NCI-H1105 (cell line): ENCODE data around the gene SRP9.
A peak's percentile ranks its signal among the peaks of the same experiment; 100 is the strongest.
"Not testable (repeated sequence)": the region's sequence is repeated elsewhere in the genome, so short reads cannot be mapped to it uniquely, and the experiment has no call there.

ENCODE experiments used
- DNase-seq: peaks from one replicate; lab custom pipeline; 2025; lab: John Stamatoyannopoulos, UW

Gene SRP9

DNA sequence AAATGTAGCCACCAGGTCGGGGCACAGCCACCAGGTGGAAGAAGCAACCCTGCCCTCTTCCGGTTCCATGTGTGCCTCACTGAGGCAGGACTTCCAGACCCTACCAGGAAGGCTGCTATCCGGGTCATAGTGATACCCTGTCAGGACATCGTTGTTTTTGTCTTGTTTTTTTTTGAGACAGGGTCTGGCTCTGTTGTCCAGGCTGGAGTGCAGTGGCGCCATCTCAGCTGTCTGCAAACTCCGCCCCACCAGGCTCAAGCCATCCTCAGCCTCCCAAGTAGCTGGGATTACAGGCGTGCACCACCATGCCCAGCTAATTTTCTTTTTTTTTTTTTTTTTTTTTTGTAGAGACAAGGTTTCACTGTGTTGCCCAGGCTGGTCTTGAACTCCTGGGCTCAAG lies 37.5 kb downstream of the SRP9 start:
- not testable (repeated sequence) for DNase-seq

GRCh38 chr1:225815526-225816178 lies 38.0 kb downstream of the SRP9 start:
- no peak for DNase-seq

GRCh38 chr1:225816643-225817538 lies 39.3 kb downstream of the SRP9 start:
- no peak for DNase-seq

DNA sequence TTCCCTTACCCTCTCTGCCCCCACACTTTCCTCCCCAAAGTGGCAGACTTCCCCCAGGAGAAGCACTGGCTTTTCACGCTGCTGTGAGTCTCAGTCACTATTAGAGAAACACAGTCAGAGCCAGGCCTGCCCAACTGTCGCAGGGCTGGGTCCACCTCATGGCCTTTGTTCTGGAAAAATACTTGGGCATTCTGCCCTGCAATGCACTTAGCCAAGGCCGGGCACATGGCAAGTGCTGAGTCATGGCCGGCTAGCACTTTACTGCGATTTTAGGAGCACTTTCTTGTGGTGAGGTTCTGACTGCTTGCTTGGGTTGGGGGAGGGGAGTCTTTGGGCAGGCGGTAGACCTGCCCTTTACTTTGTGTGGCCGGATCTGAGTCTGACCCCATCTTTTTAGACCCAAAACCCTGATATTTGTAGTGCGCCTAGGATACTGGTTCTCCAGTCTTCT lies 40.0 kb downstream of the SRP9 start:
- no peak for DNase-seq

DNA sequence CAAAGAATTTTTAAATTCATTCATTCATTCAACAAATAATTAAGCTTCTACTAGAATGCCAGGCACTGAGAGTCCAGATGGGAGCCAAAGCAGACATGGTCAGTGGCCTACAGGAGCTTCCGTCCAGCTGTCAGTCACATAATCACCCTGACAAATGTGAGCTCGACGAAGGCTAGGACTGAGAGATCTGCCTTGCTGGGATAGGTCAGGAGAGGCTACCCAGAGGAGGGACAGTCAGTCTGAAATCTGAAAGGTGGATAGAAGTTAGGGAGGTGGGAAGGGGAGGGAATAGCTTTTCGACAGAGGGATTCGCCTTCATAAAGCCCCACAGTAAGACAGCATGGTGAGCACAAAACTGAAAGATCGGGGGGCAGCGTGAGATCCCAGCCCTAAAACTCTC lies 40.6 kb downstream of the SRP9 start:
- DNase-seq, result no peak

DNA sequence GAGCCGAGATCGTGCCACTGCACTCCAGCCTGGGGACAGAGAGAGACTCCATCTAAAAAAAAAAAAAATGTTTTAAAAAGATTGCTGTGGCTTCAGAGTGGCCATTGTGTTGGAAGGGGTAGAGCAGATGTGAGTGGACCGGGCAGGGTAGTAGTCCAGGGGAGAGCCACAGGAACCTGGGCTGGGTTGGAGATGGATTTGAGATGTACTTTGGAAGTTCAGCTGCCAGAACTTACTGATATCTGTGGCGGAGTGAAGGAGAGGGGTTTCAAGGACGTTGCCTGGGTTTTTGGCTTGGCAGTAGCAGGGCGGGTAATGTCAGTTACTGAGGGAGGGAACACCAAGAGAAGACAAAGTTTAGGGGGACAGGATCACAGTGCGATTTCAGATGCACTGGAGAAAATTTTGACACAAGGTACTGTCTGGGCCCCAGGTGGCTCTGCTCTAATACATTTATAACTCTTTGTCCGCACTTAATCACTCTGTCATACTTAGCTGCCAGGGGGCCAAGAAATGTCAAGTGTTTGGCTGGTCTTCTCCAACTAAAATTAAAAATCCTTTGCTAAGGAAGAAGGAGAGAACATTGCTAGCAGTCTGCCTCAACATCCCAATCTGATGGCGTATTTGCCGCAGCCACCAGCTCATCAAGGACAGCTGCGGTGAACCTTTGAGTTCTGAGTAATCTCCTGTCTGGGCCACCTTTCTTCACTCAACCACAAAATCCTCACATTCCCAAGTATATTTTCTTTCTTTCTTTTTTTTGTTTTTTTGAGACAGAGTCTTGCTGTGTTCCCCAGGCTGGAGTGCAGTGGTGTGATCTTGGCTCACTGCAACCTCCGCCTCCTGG lies 41.9 kb downstream of the SRP9 start:
- DNase-seq, result no peak

- no peak for DNase-seq
These were observed 43.0 kb downstream of the SRP9 start for GRCh38 chr1:225820522-225821120.

GRCh38 chr1:225822655-225823403 lies 45.2 kb downstream of the SRP9 start:
- no peak for DNase-seq

GRCh38 chr1:225823811-225824261 lies 46.2 kb downstream of the SRP9 start:
- DNase-seq, result no peak

DNA sequence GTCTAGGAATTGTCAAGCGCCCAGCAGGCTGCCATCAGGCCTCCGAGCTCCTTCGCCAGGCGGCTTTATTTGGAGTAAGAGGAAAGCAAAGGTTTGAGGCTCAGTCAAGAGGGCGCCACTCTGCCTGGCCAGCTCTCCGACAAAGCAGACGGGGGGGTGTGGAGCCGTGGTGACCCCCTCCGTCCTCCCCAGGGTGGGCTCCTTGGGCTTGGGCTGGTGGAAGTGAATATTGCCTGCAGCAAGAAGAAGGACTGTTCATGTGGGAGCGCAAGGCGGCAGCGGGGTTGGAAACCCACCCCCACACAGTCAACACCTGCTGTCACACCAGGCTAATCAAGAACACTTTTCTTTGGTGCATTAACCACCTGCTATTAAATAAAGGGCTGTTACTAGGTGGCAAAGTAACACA lies 46.9 kb downstream of the SRP9 start:
- peak; percentile 76 for DNase-seq

DNA sequence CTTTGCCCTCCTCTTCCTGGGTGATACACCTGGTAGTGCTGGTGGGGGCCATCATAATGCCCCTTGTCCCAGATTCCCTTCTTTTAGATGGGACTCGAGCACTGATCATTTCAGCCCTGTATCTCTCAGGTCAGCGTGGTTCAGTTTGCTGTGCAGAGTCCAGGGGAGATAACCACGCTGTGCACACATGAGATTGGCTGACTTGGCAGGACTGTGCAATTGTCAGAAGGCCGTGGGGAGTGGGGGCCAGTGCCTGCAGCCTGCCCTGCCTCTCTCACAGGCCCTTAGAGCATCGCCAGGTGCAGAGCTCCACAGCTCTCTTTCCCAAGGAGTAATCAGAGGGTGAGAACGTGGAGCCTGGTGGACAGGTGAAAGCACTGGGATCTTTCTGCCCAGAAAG lies 47.5 kb downstream of the SRP9 start:
- peak; percentile 35 for DNase-seq

DNA sequence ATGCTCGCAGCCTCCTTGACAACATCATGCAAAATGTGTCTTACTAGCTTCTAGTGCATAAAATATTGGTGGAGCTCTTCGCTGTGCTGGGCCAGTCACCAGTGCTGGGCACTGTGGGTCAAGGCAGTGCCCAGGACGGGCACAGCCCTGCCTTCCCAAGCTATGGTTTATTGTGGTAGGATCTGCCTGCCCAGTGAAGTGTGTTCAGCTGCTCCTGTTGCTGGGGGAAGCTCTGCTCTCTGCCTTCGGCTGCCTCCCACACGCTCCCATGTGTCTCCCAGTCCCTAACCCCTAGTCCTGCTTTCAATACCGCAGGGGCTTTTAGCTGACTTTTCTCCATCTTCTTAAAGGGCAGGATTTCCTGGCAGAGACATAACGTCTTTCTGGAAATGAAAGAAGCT lies 48.0 kb downstream of the SRP9 start:
- DNase-seq, result no peak

GRCh38 chr1:225827076-225827475 lies 49.5 kb downstream of the SRP9 start:
- no peak for DNase-seq

GRCh38 chr1:225828706-225829345 lies 51.2 kb downstream of the SRP9 start:
- no peak for DNase-seq

DNA sequence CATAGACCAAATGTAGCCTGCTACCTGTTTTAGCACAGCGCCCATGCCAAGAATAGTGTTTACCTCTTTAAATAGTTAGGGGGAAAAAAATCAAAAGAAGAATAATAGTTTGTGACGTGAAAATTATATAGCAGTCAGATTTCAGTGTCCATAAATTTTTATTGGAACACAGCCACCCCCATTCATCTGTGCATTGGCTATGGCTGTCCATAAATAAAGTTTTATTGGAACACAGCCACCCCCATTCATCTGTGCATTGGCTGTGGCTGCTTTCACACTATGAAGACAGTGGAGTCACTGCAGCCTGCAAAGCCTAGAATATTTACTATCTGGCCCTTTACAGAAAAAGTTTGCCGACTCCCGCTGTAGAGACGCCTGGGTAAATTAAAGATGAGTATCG lies 53.2 kb downstream of the SRP9 start:
- DNase-seq, result no peak

GRCh38 chr1:225834417-225835329 lies 57.0 kb downstream of the SRP9 start:
- DNase-seq, result peak; percentile 59

DNA sequence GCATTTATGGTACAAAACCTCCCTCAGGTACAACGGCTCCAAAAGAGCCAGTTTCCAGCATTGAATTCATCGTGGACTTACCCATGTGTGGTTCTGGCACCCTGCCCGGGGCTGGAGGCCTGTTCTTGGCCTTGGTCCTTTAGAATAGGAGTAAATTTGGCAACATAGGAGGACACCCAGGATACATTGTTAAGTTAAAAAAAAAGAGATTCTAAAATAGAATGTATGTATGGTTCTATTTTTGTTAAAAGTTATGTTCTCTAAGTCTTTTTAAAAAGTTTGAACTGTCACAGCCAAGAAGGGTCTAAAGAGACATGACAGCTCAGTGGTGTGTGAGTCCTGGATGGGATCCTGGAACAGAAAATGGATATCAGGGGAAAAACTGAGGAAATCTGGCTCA lies 58.2 kb downstream of the SRP9 start:
- DNase-seq, result no peak

GRCh38 chr1:225836296-225836695 lies 58.7 kb downstream of the SRP9 start:
- DNase-seq, result not testable (repeated sequence)

DNA sequence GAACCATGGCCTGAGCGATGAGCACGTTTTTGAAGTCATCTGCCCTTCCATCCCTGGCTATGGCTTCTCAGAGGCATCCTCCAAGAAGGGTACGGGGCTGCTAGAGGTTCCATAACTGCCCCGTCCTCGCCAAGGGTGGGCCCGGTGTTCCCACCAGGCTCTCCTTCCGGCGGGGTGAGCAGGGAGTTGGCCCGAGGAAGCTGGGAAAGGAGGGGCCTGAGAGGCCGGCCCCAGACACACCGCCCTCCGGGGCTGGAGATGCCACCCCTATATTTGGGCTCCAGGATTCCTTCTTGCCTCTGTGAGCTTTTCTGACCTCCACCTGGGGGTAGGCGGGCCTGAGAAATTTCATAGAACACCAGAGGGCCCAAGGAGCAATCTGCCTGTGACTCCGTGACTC lies 61.2 kb downstream of the SRP9 start:
- no peak for DNase-seq
